Measurements from ENCODE around the gene SLC9C1. TPM values are rescaled to one million over a fixed set of nuclear protein-coding genes. Genes with fewer than 3 reads are reported as not detected.

Gene SLC9C1
- total and polyA plus RNA-seq, 9 donors, result 0.07 to 0.35 (median 0.15) TPM; not detected in 4

GRCh38 chr3:112126511-112126911 lies 167.5 kb downstream of the SLC9C1 start:
- Histone ChIP-seq H3K27ac (no peak overlapping the region), H3K4me3 (no peak overlapping the region), H3K9me3 (no peaks in the 10 kb centered on the region), H3K4me1 (ENCODE audit: insufficient read depth) (no peaks in the 10 kb centered on the region), H3K27me3 (no peaks in the 10 kb centered on the region), H3K36me3 (no peaks in the 10 kb centered on the region)
- TF ChIP-seq POLR2A (IDR thresholded peaks at IDR 0.05) (no peak), CTCF (IDR thresholded peaks at IDR 0.05) (no peak), EP300 (IDR thresholded peaks at IDR 0.05) (no peak)
- WGBS, 3 donors, result 76 to 96% (median 92%) methylated on average over 1 of the region's 1 CpG
- no peak for DNase-seq
- intact Hi-C loops (cut with DNase I), result no loop called here

DNA sequence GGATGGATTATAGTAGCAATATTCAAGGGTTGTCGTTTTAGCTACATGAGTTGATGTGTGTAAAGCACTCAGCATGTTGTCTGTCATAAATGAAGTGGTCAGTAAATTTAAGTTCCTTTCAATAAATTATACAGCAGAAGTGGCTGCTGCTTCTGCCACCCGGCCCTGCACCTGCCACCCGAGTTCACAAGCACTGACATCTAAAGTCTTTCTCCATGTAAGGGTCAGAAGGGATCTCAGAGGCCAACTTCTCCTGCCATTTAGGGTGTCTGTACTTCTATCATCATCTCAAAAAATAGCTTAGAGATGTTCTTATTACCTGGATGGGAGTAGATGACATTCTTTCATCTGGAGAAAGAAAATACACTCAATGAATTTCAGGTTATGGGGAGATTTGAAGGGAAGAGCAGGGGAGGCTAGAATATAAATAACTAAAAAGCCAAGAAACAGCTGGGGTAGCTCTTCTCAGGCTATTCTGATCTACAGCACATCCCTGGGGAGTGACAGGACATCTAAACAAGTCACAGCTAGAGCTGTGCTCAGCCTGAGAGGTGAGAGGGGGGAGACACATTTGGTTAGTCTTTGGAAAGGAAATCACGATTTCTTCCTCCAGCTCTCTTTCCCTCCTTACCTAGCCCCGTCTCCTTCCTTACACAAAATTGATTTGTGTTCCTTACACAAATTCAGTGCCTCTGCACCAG lies 169.0 kb downstream of the SLC9C1 start:
- Histone ChIP-seq H3K27ac (no peak overlapping the region), H3K4me1 (ENCODE audit: insufficient read depth) (no peaks in the 10 kb centered on the region), H3K27me3 (no peaks in the 10 kb centered on the region), H3K4me3 (no peak overlapping the region), H3K9me3 (no peaks in the 10 kb centered on the region), H3K36me3 (no peaks in the 10 kb centered on the region)
- DNase-seq, result no peak
- WGBS, 3 donors, result 80 to 87% (median 81%) methylated on average over 5 of the region's 5 CpGs
- intact Hi-C loops (cut with DNase I), result no loop called here
- TF ChIP-seq POLR2A (IDR thresholded peaks at IDR 0.05) (no peak), EP300 (IDR thresholded peaks at IDR 0.05) (no peak), CTCF (IDR thresholded peaks at IDR 0.05) (no peak)

- no peaks in the 10 kb centered on the region for H3K9me3 ChIP-seq
- no peak overlapping the region for H3K27ac ChIP-seq
- TF ChIP-seq EP300 (IDR thresholded peaks at IDR 0.05) (no peak), POLR2A (IDR thresholded peaks at IDR 0.05) (no peak), CTCF (IDR thresholded peaks at IDR 0.05) (no peak)
- H3K27me3 ChIP-seq, result no peaks in the 10 kb centered on the region
- intact Hi-C loops (cut with DNase I), result no loop called here
- H3K36me3 ChIP-seq, result no peaks in the 10 kb centered on the region
- DNase-seq, result no peak
- H3K4me3 ChIP-seq, result no peak overlapping the region
- 86 to 98% (median 92%) methylated on average over 2 of the region's 2 CpGs for WGBS, 3 donors
- H3K4me1 ChIP-seq (ENCODE audit: insufficient read depth), result no peaks in the 10 kb centered on the region
Measured at GRCh38 chr3:112123548-112123947, 170.5 kb downstream of the SLC9C1 start.

GRCh38 chr3:112122870-112123269 lies 171.1 kb downstream of the SLC9C1 start:
- no peak for DNase-seq
- no peak overlapping the region for H3K27ac ChIP-seq

More at GRCh38 chr3:112122870-112123269, 171.1 kb downstream of the SLC9C1 start:
- no peak overlapping the region for H3K4me3 ChIP-seq
- H3K9me3 ChIP-seq, result no peaks in the 10 kb centered on the region
- intact Hi-C loops (cut with DNase I), result no loop called here
- H3K4me1 ChIP-seq (ENCODE audit: insufficient read depth), result no peaks in the 10 kb centered on the region
- TF ChIP-seq EP300 (IDR thresholded peaks at IDR 0.05) (no peak), POLR2A (IDR thresholded peaks at IDR 0.05) (no peak), CTCF (IDR thresholded peaks at IDR 0.05) (no peak)
- no peaks in the 10 kb centered on the region for H3K27me3 ChIP-seq
- H3K36me3 ChIP-seq, result no peaks in the 10 kb centered on the region
